Measurements from ENCODE around the gene POLE3.
"Not testable (repeated sequence)": the region's sequence is repeated elsewhere in the genome, so short reads cannot be mapped to it uniquely, and the experiment has no call there.

The POLE3 gene

DNA sequence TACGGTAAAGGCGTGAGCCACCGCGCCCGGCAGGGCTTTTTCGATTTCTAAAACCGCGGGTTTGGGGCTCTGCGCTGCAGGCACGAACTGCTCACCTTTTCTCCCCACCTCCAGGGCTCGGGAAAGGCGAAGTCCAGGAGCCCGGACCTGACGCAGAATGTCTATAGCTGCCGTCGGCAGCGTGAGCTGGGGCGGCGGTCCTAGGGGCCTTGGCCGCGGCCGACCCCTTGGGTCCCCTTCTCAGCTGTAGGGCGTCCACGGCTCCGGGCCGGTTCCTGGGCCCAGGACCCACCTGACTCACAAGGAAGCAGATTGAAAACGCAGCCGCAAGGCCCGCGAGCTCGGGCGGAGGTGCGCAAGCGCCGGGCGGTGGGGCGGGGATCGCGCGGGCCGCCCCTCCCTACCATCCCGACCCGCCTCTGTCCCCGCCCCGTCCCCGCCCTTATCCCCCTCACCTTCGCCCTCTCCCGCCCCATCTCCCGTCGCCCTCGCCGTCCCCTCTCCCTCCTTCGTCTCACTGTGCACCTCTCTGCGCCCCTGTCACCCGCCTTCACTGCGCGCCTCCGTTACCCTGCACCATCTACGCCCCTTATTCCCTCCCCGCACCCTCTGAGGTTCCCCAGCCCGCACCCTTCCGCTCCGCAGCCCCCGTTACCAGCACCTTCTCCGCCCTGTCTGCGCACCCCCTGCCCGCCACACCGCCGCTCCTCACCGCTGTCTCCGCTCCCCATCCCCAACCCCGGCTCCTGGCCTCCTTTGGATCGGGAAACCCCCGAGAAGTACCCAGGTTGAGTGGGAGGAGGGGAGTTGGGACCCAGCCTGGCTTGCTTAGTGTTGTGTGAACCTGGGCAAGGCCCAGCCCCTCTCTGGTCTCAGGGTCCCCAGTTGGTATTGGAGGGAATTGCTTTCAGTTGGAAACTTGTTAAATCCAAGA, 33.6 kb downstream of the POLE3 start, which contains the start of gene HDHD3:
HDHD3 (minus strand) TSS at position 353 of the 934 bp plus-strand sequence. CDS start 2,632 bp downstream, outside the sequence.
- peak; percentile 66 to 73 for DNase-seq (ENCODE audit: low read depth in 2 of 2)

DNA sequence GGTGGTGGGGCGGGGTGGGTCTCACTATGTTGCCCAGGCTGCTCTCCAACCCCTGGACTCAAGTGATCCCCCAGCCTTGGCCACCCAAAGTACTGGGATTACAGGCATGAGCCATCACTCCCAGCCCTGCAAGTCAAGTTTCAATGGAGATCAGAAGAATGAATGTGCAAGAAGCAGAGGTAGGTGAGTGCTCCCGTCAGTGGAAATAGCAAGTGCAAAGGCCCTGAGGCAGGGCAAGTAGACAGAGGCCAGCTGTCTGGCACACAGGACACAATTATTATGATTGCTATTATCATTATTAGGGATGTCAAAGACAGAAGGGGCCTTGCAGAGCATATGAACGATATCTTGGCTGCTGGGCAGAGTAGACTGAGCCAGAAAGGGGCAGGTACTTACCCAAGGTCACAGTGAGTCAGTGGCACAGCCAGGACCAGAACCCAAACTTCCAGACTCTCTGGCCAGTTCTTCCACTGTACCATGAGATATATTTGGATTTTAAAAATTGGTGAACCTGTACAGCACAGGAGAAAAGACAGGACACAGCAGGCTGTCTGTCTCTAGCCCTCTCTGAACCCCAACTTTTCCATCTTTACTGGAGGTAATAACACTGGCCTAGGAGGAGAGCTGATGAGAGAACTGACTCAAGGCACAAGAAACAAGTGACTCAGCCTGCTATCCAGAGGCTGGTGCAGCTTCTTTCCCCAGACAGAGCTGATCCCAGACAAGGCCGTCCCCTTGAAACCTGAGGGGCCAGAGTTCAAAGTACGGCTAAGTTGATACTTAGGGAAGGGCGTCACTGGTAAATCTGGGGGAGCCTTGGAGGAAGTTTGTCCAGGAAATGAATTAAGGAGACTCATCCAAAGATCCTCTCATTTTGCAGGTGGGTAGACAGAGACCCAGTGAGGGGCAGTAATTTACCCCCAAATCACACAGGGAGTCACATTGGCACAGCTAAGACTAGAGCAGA, 35.1 kb downstream of the POLE3 start:
- DNase-seq (ENCODE audit: low read depth in 2 of 2), result no peak

- no peak for DNase-seq (ENCODE audit: low read depth in 2 of 2)
Measured at GRCh38 chr9:113373676-113374392, 36.6 kb downstream of the POLE3 start.

DNA sequence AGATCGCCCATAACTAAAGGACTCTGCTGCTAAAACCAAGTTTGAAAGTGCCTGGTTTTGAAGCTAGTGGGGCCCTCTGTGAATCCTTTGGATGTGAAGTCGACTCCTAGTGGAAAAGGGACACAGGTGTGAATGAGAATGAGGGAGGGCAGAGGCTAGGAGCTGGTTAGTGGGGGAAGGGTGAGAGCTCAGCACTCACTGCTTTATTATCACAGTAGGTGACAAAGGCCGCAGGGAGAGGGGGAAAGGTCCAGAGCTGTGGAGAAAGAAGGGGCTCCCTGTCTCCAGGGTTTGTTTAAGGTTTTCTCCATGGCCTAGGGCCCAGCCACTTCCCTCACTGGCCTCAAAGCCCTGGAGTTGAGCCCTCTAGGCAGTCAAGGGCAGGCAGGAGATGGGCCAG, 37.2 kb downstream of the POLE3 start:
- no peak for DNase-seq (ENCODE audit: low read depth in 2 of 2)

DNA sequence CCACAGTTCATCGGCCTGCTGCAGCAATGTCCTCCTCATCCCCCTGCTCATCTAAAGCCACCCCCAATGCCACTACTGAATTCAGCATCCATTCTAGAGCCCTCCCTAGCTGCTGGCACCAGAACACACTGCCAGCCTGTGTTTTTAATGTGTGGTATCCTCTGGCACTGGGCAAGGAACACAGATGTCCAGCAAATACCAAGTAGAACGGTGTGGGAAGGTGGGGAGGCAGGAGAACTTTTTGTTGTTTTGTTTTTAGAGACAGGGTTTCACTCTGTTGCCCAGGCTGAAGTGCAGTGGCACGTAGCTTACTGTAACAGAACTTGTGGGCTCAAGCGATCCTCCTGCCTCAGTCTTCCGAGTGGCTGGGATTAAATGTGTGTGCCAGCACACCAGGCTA, 38.4 kb downstream of the POLE3 start:
- DNase-seq (ENCODE audit: low read depth in 2 of 2), result no peak

DNA sequence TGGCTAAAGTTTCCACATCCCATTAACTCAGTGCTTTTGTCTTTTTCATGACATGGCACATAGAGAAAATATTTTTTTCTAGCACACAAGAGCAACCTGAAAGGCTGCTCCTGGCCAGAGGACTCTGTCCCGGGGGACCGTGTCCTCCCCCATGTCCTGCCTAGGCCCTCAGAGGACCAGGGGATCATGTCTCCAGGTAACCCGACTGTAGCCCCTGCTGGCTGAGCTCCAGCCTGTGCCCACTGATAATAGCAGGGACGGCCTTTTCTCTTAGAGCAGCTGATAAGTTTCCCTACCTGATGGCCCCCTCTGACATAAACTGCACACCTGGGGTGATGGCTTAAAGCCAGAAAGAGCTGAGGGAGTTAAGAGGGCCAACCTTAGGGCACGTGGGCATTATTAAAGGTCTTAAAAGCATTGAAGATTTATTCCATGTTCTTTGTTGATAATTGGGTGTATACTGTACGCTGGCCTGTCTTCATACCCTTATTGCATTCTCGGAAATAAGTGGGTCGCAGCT, 39.6 kb downstream of the POLE3 start:
- DNase-seq (ENCODE audit: low read depth in 2 of 2), result no peak

DNA sequence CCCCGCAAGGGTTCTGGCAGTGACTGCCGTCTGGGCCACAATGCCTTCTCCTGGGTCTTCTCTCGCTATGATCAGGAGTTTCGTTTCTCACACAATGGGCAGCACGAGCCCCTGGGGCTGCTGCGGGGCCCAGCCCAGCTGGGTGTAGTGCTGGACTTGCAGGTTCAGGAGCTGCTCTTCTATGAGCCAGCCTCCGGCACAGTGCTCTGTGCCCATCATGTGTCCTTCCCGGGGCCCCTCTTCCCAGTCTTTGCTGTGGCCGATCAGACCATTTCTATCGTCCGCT, 40.7 kb downstream of the POLE3 start:
- no peak for DNase-seq (ENCODE audit: low read depth in 2 of 2)

GRCh38 chr9:113368982-113369854, 41.3 kb downstream of the POLE3 start:
- DNase-seq (ENCODE audit: low read depth in 2 of 2), result no peak

GRCh38 chr9:113368348-113368981, 42.0 kb downstream of the POLE3 start:
- DNase-seq (ENCODE audit: low read depth in 2 of 2), result no peak

DNA sequence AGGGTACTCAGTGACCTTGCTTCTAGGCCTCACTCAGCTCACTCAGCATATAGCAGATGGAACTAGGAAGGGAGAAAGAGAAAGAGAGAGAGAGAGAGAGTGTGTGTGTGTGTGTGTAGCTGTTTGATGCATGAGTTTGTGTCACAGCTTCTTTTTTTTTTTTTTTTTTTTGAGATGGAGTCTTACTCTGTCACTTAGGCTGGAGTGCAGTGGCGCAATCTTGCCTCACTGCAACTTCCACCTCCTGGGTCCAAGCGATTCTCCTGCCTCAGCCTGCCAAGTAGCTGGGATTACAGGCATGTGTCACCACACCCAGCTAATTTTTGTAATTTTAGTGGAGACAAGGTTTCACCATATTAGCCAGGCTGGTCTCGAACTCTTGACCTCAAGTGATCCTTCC, 44.8 kb downstream of the POLE3 start:
- not testable (repeated sequence) for DNase-seq (ENCODE audit: low read depth in 2 of 2)

DNA sequence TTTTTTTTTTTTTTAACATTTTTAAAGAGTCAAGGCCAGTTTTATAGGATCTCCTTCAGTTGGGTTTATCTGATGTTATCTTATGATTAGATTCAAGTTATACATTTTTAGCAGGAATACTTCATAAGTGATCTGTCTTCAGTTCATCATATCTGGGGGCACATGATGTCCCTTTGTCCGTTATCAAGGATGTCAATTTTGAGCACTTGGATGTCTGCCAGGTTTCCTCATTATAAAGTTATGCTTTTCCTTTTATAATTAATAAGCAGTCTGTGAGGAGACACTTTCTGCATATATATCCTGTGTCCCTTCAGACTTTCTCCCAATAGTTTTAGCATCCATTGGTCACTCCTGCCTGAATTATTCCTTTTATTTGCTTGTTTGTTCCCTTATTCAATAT, 45.5 kb downstream of the POLE3 start:
- DNase-seq (ENCODE audit: low read depth in 2 of 2), result no peak

GRCh38 chr9:113363336-113363735, 47.1 kb downstream of the POLE3 start:
- no peak for DNase-seq (ENCODE audit: low read depth in 2 of 2)

GRCh38 chr9:113361304-113362018, 49.0 kb downstream of the POLE3 start:
- DNase-seq (ENCODE audit: low read depth in 2 of 2), result no peak

GRCh38 chr9:113360242-113360842, 50.1 kb downstream of the POLE3 start:
- no peak for DNase-seq (ENCODE audit: low read depth in 2 of 2)

- no peak for DNase-seq (ENCODE audit: low read depth in 2 of 2)
Measured at GRCh38 chr9:113359385-113359784, 51.1 kb downstream of the POLE3 start.
